ENCODE results near the gene OPN4. TPM values are rescaled to one million over a fixed set of nuclear protein-coding genes. Genes with fewer than 3 reads are reported as not detected.

OPN4 gene
- total RNA-seq, 4 donors from 2014 or later = 0.29 to 0.80 (median 0.35) TPM

DNA sequence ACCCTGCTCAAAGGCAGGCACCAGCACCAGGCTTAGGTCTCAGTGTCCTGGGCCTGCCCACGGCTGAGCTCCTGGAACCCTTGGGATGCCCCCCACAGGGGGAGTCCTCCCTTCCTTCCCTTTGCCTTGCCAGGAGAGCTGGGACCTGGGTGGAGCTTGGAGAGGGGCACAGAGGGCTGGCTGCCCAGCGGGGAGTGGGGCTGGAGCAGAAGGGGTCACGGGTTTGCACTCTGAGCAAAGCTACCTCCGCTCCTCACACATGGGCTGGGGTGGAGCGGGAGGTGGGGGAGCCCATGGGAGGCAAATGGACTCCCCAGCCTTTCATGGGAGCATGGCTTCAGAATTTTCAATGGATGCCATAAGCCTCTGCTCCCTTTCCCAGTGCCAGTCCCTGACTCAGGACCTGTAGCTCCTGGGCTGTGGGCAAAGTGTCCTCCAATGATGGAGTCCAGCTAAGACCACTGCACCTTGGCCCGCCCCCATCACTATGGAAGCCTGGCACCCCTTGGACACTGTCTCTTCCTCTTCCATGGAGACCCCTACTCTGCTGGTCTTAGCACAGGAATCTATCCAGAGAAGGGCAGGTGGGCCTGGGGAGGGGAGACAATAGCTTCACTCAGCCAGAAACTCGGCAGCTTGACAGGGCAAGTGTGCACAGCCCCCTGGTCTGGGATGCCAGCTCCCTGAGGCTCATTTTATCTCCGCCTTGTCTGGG is 53.9 kb downstream of the OPN4 start:
- DNase-seq (ENCODE audit: low spot score in 2 of 2) = no peak
- TF ChIP-seq CTCF (IDR thresholded peaks at IDR 0.05) (no peak), POLR2A (IDR thresholded peaks at IDR 0.05) (no peak)
- intact Hi-C loops (cut with DNase I; ENCODE audit: low total_unique reads) = no loop called here
- no peak overlapping the region for H3K4me3 ChIP-seq (ENCODE audit: low read depth, poor library complexity, severe bottlenecking)
- WGBS, 2 donors = 81 to 92% methylated on average over 8 of the region's 8 CpGs

- intact Hi-C loops (cut with DNase I; ENCODE audit: low total_unique reads) = no loop called here
- TF ChIP-seq POLR2A (IDR thresholded peaks at IDR 0.05) (no peak), CTCF (IDR thresholded peaks at IDR 0.05) (no peak)
Measured at GRCh38 chr10:86708783-86709380, 54.5 kb downstream of the OPN4 start.

DNA sequence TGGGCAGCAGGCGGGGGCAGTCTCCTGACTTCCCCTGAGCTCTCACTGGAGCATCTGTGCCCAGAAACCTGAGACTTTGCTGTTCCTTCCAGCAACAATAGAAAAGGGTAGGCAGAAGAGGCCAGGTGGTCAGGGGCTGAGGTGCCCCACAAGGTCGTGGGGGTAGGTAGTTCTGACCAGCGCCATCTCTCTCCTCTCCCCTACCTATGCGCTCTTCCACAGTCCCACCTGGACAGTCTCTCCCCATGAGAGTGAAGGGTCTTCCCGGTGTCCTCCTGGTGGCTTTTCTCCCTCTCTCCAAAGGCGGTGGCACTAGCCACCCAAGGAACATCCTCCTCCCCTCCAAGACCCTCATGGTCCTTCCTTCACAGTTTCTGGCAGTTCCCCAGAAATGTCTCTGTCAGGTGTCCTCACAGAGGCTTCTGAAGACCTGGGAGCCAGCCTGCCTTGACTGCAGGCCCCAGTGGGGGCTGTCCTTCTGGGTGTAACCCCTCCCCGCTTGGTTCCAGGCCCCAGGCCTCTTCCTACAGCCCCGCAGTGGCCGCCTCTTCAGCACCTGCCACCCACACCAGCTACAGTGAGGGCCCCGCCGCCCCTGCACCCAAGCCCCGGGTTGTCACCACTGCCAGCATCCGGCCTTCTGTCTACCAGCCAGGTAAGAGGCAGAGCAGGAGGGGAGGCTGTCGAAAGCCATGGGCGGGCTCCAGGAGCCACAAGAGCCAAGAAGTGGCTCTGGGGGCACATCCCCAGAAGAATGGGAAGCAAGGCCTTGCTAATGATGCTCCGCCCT is 55.2 kb downstream of the OPN4 start:
- no peak for DNase-seq (ENCODE audit: low spot score in 2 of 2)
- intact Hi-C loops (cut with DNase I; ENCODE audit: low total_unique reads) = no loop called here
- 95 to 97% methylated on average over 16 of the region's 16 CpGs for WGBS, 2 donors
- no peak overlapping the region for H3K4me3 ChIP-seq (ENCODE audit: low read depth, poor library complexity, severe bottlenecking)
- no peak for TF ChIP-seq POLR2A (IDR thresholded peaks at IDR 0.05)
- TF ChIP-seq CTCF (IDR thresholded peaks at IDR 0.05) = no peak

More at GRCh38 chr10:86708783-86709380, 54.5 kb downstream of the OPN4 start:
- 62 to 64% methylated on average over 5 of the region's 5 CpGs for WGBS, 2 donors
- H3K4me3 ChIP-seq (ENCODE audit: low read depth, poor library complexity, severe bottlenecking) = no peak overlapping the region
- DNase-seq (ENCODE audit: low spot score in 2 of 2) = no peak

- peak; percentile 81 to 96 for DNase-seq (ENCODE audit: low spot score in 2 of 2)
- 5 to 8% methylated on average over 21 to 22 of the region's 46 CpGs for WGBS, 2 donors
- peak in 1 of 2 donors; percentile 45 for TF ChIP-seq POLR2A (IDR thresholded peaks at IDR 0.05)
- no peak for TF ChIP-seq CTCF (IDR thresholded peaks at IDR 0.05)
- H3K4me3 ChIP-seq (ENCODE audit: low read depth, poor library complexity, severe bottlenecking) = peak overlapping the region; percentile 44
- intact Hi-C loops (cut with DNase I; ENCODE audit: low total_unique reads) = no loop called here
Measured at GRCh38 chr10:86710987-86711512, 56.7 kb downstream of the OPN4 start.

GRCh38 chr10:86711513-86712316 is 57.4 kb downstream of the OPN4 start:
- DNase-seq (ENCODE audit: low spot score in 2 of 2) = peak; percentile 37 to 92
- peak overlapping the region; percentile 44 for H3K4me3 ChIP-seq (ENCODE audit: low read depth, poor library complexity, severe bottlenecking)
- intact Hi-C loops (cut with DNase I; ENCODE audit: low total_unique reads) = no loop called here
- TF ChIP-seq CTCF (IDR thresholded peaks at IDR 0.05) = no peak
- TF ChIP-seq POLR2A (IDR thresholded peaks at IDR 0.05) = no peak
- 1 to 3% methylated on average over 33 to 39 of the region's 82 CpGs for WGBS, 2 donors

All from lower leg skin (tissue), 4 donors.